Measurements from ENCODE around the gene LEMD2. TPM values are rescaled to one million over a fixed set of nuclear protein-coding genes. Genes with fewer than 3 reads are reported as not detected.

Gene LEMD2
- total and polyA plus RNA-seq, 2 donors (not counting 3 experiments of a cell fraction or from before 2014, with no cell fraction given), result 61.1 to 81.8 TPM

DNA sequence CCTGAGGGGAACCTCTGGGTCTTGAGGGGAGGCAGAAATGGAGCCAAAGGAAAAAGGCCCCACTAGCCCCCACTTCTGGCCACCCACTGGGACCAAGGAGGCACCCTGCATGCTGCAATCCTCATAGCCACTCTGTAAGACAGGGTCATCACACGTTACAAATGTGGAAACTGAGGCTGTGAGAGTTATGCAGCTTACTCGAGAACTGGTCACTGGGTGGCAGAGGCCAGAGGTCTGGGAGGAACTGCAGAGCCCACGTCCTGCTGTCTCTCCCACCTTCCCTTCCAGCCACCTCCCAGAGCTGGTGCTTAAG is 18.1 kb downstream of the LEMD2 start:
- ChIA-PET POLR2A (interaction anchor here (1.2 to 4.7 kb wide), 3 partner anchors 11 to 59 kb away, joined by 3 to 25 read pairs (median 22); partner anchors contain the start of genes LEMD2 and UQCC2), CTCF (interaction anchor here (0.8 to 9.0 kb wide), 42 partner anchors 9 to 384 kb away, joined by 3 to 286 read pairs (median 5); partner anchors contain the start of genes GRM4, IP6K3, LEMD2 and MLN)
- H4K20me1 ChIP-seq (replicated peaks; ENCODE audit: control insufficient read depth, extremely low read depth, insufficient read depth, low read length), result no peaks in the 10 kb centered on the region
- dilution Hi-C loops (cut with MboI; ENCODE audit: extremely low pct_ligation_motif_present, low sequenced_read_pairs), result no loop called here
- no peaks in the 10 kb centered on the region for H3K79me2 ChIP-seq (ENCODE audit: control insufficient read depth, insufficient read depth, low read length)
- DNase-seq (ENCODE audit: low read depth, low spot score) (no peak), FAIRE-seq (no peak)
- no peaks in the 10 kb centered on the region for H3K27me3 ChIP-seq (ENCODE audit: control insufficient read depth in 2 of 2, insufficient read depth in 2 of 2, low read length in 2 of 2)
- peaks cover 6 to 16% of the 10 kb centered on the region in 2 experiments for H3K36me3 ChIP-seq (ENCODE audit: control insufficient read depth in 2 of 2, extremely low read depth in 1 of 2, insufficient read depth in 2 of 2, low read length in 2 of 2)
- peaks cover 45% of the 10 kb centered on the region for H3K4me1 ChIP-seq (ENCODE audit: control insufficient read depth, extremely low read depth, insufficient read depth, low read length)
- H3K4me3 ChIP-seq (replicated peaks in 1 of 3; ENCODE audit: insufficient read depth in 1 of 3, low read depth in 1 of 3, low read length in 3 of 3), result no peak overlapping the region
- H3K9me3 ChIP-seq (replicated peaks; ENCODE audit: control insufficient read depth, insufficient read depth, low read length), result no peaks in the 10 kb centered on the region
- intact Hi-C loops (cut with micrococcal nuclease), result loop anchor here (1.0 to 2.0 kb wide), 6 partner anchors 11 to 285 kb away; partner anchors contain the start of genes LEMD2 and UQCC2
- peak overlapping the region; percentile 64 for H3K27ac ChIP-seq (ENCODE audit: insufficient read depth, low read depth, low read length)
- H3K9ac ChIP-seq (replicated peaks; ENCODE audit: extremely low read depth, insufficient read depth, low read length), result peak overlapping the region; percentile 42
- H2AFZ ChIP-seq (ENCODE audit: low read depth, low read length), result no peak overlapping the region
- peak; percentile 29 for TF ChIP-seq POLR2A (IDR thresholded peaks at IDR 0.05; ENCODE audit: low read depth, low read length)
- TF ChIP-seq, protein P1, sequence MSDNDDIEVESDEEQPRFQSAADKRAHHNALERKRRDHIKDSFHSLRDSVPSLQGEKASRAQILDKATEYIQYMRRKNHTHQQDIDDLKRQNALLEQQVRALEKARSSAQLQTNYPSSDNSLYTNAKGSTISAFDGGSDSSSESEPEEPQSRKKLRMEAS (IDR thresholded peaks at IDR 0.05; ENCODE audit: insufficient read depth, insufficient read length), result no peak
- TF ChIP-seq, protein P2, sequence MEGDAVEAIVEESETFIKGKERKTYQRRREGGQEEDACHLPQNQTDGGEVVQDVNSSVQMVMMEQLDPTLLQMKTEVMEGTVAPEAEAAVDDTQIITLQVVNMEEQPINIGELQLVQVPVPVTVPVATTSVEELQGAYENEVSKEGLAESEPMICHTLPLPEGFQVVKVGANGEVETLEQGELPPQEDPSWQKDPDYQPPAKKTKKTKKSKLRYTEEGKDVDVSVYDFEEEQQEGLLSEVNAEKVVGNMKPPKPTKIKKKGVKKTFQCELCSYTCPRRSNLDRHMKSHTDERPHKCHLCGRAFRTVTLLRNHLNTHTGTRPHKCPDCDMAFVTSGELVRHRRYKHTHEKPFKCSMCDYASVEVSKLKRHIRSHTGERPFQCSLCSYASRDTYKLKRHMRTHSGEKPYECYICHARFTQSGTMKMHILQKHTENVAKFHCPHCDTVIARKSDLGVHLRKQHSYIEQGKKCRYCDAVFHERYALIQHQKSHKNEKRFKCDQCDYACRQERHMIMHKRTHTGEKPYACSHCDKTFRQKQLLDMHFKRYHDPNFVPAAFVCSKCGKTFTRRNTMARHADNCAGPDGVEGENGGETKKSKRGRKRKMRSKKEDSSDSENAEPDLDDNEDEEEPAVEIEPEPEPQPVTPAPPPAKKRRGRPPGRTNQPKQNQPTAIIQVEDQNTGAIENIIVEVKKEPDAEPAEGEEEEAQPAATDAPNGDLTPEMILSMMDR (IDR thresholded peaks at IDR 0.05; ENCODE audit: extremely low read depth in 1 of 2, insufficient read depth in 1 of 2, low read depth in 1 of 2, low read length in 2 of 2), result no peak
- H3K9me1 ChIP-seq (replicated peaks; ENCODE audit: control insufficient read depth, extremely low read depth, insufficient read depth, low read length), result no peaks in the 10 kb centered on the region
- no TSS peak for BruUV-seq (replicated peaks)
- H3K4me2 ChIP-seq (ENCODE audit: insufficient read depth, low read length), result peak overlapping the region; percentile 6

GRCh38 chr6:33770124-33770832 is 18.7 kb downstream of the LEMD2 start:
- H3K9ac ChIP-seq (replicated peaks; ENCODE audit: extremely low read depth, insufficient read depth, low read length), result peak overlapping the region; percentile 42
- FAIRE-seq, result peak; percentile 62

More at GRCh38 chr6:33770124-33770832, 18.7 kb downstream of the LEMD2 start:
- no TSS peak for BruUV-seq (replicated peaks)
- DNase-seq (ENCODE audit: low read depth, low spot score), result peak; percentile 21
- CTCF ChIA-PET, result interaction anchor here (0.8 to 9.0 kb wide), 20 partner anchors 9 to 385 kb away, joined by 3 to 286 read pairs (median 5); partner anchors contain the start of genes GRM4, IP6K3, LEMD2 and MLN
- no peaks in the 10 kb centered on the region for H3K27me3 ChIP-seq (ENCODE audit: control insufficient read depth in 2 of 2, insufficient read depth in 2 of 2, low read length in 2 of 2)
- no peak overlapping the region for H3K4me3 ChIP-seq (replicated peaks in 1 of 3; ENCODE audit: insufficient read depth in 1 of 3, low read depth in 1 of 3, low read length in 3 of 3)
- POLR2A ChIA-PET, result interaction anchor here (2.4 to 4.7 kb wide), 2 partner anchors 11 to 16 kb away, joined by 22 to 25 read pairs; partner anchors contain the start of gene LEMD2
- intact Hi-C loops (cut with micrococcal nuclease) (loop anchor here (2.0 kb wide), 3 partner anchors 59 to 185 kb away; partner anchors contain the start of gene UQCC2), dilution Hi-C loops (cut with MboI; ENCODE audit: extremely low pct_ligation_motif_present, low sequenced_read_pairs) (no loop called here)
- no peaks in the 10 kb centered on the region for H4K20me1 ChIP-seq (replicated peaks; ENCODE audit: control insufficient read depth, extremely low read depth, insufficient read depth, low read length)
- peaks cover 45% of the 10 kb centered on the region for H3K4me1 ChIP-seq (ENCODE audit: control insufficient read depth, extremely low read depth, insufficient read depth, low read length)
- H2AFZ ChIP-seq (ENCODE audit: low read depth, low read length), result no peak overlapping the region
- H3K36me3 ChIP-seq (ENCODE audit: control insufficient read depth in 2 of 2, extremely low read depth in 1 of 2, insufficient read depth in 2 of 2, low read length in 2 of 2), result peaks cover 6 to 11% of the 10 kb centered on the region in 2 experiments
- H3K79me2 ChIP-seq (ENCODE audit: control insufficient read depth, insufficient read depth, low read length), result no peaks in the 10 kb centered on the region
- no peaks in the 10 kb centered on the region for H3K9me3 ChIP-seq (replicated peaks; ENCODE audit: control insufficient read depth, insufficient read depth, low read length)
- H3K27ac ChIP-seq (ENCODE audit: insufficient read depth, low read depth, low read length), result peak overlapping the region; percentile 64
- no peak overlapping the region for H3K4me2 ChIP-seq (ENCODE audit: insufficient read depth, low read length)
- TF ChIP-seq EZH2 (IDR thresholded peaks at IDR 0.05; ENCODE audit: borderline replicate concordance, low read depth, low read length, severe bottlenecking) (no peak), POLR2A (IDR thresholded peaks at IDR 0.05; ENCODE audit: low read depth, low read length) (peak; percentile 21)
- H3K9me1 ChIP-seq (replicated peaks; ENCODE audit: control insufficient read depth, extremely low read depth, insufficient read depth, low read length), result no peaks in the 10 kb centered on the region
